Activated CD4-positive, alpha-beta T cell treated with anti-CD3 and anti-CD28 coated beads for 1 hour (primary cell): ENCODE data around the gene MEF2C.

Experiments
- DNase-seq: peaks from one replicate; pipeline ENCODE4 v3.0.0-alpha.2; 2020

Gene MEF2C

GRCh38 chr5:88748666-88749065 lies 134.3 kb downstream of the MEF2C start:
- no peak for DNase-seq

- no peak for DNase-seq
These were observed 136.5 kb downstream of the MEF2C start for GRCh38 chr5:88746438-88746882.

- no peak for DNase-seq
These were observed 137.8 kb downstream of the MEF2C start for GRCh38 chr5:88745093-88745696.

- DNase-seq: no peak
These were observed 139.7 kb downstream of the MEF2C start for GRCh38 chr5:88743231-88743834.

GRCh38 chr5:88741964-88742363 lies 141.0 kb downstream of the MEF2C start:
- no peak for DNase-seq

- no peak for DNase-seq
These were observed 142.3 kb downstream of the MEF2C start for GRCh38 chr5:88740604-88741185.

GRCh38 chr5:88736494-88736893 lies 146.5 kb downstream of the MEF2C start:
- DNase-seq: no peak

- DNase-seq: no peak
These were observed 148.0 kb downstream of the MEF2C start for GRCh38 chr5:88734983-88735382.

GRCh38 chr5:88734191-88734640 lies 148.8 kb downstream of the MEF2C start:
- DNase-seq: no peak

- no peak for DNase-seq
These were observed 150.1 kb downstream of the MEF2C start for GRCh38 chr5:88732862-88733261.

GRCh38 chr5:88732181-88732633 lies 150.8 kb downstream of the MEF2C start:
- DNase-seq: no peak

- no peak for DNase-seq
These were observed 153.2 kb downstream of the MEF2C start for GRCh38 chr5:88729829-88730182.

GRCh38 chr5:88729084-88729828 lies 153.7 kb downstream of the MEF2C start:
- DNase-seq: no peak

- DNase-seq: no peak
These were observed 155.2 kb downstream of the MEF2C start for GRCh38 chr5:88727705-88728313.

- no peak for DNase-seq
These were observed 157.5 kb downstream of the MEF2C start for GRCh38 chr5:88725454-88725853.

GRCh38 chr5:88724201-88724600 lies 158.8 kb downstream of the MEF2C start:
- DNase-seq: no peak

GRCh38 chr5:88722546-88723073 lies 160.4 kb downstream of the MEF2C start:
- no peak for DNase-seq

GRCh38 chr5:88719434-88719833 lies 163.6 kb downstream of the MEF2C start:
- DNase-seq: no peak

- no peak for DNase-seq
These were observed 164.2 kb downstream of the MEF2C start for GRCh38 chr5:88718736-88719135.

- DNase-seq: no peak
These were observed 166.9 kb downstream of the MEF2C start for GRCh38 chr5:88716101-88716500.

GRCh38 chr5:88715503-88715902 lies 167.5 kb downstream of the MEF2C start:
- no peak for DNase-seq

GRCh38 chr5:88713818-88714217 lies 169.2 kb downstream of the MEF2C start:
- no peak for DNase-seq
